SK-N-SH (cell line): ENCODE measurements around the gene FCMR.

Experiments
- CTCF ChIP-seq: fragments of 200-600 bp; sonication (generic); IDR thresholded peaks from 2 replicates; pipeline ENCODE4 v1.6.1; 2017; ENCODE audit warnings: antibody characterized with exemption, mild to moderate bottlenecking, moderate library complexity
- TF ChIP-seq, protein P1 (sequence below): IDR thresholded peaks from 2 replicates; pipeline ENCODE4 v1.4.0; 2012; ENCODE audit warnings: low read depth

DNA sequence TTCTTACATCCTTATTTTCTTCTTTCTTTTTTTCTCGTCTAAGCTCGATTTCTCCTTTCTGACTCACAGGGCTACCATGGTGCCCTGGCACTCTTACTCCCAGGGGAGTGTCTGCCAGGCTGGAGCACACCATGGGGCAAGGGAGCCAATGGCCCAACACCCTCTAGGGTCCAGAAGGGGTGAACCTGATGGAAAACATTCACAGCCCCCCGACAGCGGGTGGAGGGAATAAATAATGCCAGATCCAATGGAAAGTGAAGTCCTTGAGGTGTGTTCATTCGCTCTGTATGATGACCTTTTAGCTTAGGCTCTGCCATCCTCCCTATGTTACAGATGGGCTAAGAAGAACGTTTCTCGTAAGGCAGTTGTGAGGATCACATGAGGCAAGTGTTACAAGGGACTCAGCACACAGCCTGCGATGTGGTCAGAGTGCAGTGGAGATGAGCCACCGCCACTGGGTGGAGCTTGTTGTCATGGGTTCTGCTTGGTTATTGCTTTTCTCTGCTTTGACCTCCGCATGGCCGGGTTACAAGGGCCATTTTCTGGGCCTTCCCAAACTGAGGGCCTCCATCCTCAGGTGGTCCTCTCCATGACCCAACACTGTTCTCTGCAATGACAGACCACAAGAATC is 3.5 kb upstream of the FCMR start:
- TF ChIP-seq, protein P1, sequence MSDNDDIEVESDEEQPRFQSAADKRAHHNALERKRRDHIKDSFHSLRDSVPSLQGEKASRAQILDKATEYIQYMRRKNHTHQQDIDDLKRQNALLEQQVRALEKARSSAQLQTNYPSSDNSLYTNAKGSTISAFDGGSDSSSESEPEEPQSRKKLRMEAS: no peak
- TF ChIP-seq CTCF: no peak
